ENCODE measurements around the gene NVL. TPM values are rescaled to one million over a fixed set of nuclear protein-coding genes. Genes with fewer than 3 reads are reported as not detected.

NVL gene
- total RNA-seq, 1 experiment from 2014 or later = 17.4 TPM

DNA sequence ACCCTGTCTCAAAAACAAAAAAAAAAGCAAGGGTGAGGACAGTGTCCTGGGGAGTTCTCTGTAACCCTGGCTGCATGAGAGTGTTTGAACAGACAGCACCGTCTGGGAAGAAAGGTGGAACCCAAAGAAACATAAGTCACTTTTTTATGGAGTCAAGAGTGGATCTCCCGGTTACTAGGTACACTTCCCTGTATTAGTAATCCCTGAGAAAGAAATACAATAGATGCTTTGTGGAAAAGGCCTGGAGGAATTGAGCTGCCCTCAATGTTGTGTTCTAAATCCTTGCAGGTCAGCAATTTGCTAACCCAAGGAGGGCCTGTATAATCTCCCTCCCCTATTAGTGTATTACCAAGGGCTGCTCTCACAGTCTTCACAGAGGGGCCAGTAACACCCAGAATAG lies 130.3 kb downstream of the NVL start:
- DNase-seq (ENCODE audit: low read depth) = peak; percentile 46

DNA sequence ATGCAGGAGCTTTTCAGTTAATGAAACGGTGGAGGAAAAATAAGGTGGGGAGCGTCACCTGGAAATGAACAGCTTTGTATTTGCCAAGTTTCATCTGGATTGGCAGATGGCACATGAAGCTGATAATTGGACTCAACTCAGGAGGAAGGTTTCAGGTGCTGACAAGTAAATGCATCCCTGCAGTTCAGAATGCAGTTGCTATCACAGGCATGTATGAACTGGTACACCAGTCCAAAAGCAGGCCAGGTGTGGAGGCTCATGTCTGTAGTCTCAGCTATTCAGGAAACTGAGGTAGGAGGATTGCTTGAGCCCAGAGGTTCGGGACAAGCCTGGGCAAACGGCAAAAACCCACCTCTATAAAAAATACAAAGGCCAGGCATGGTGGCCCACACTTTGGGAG lies 131.4 kb downstream of the NVL start:
- no peak for DNase-seq (ENCODE audit: low read depth)

DNA sequence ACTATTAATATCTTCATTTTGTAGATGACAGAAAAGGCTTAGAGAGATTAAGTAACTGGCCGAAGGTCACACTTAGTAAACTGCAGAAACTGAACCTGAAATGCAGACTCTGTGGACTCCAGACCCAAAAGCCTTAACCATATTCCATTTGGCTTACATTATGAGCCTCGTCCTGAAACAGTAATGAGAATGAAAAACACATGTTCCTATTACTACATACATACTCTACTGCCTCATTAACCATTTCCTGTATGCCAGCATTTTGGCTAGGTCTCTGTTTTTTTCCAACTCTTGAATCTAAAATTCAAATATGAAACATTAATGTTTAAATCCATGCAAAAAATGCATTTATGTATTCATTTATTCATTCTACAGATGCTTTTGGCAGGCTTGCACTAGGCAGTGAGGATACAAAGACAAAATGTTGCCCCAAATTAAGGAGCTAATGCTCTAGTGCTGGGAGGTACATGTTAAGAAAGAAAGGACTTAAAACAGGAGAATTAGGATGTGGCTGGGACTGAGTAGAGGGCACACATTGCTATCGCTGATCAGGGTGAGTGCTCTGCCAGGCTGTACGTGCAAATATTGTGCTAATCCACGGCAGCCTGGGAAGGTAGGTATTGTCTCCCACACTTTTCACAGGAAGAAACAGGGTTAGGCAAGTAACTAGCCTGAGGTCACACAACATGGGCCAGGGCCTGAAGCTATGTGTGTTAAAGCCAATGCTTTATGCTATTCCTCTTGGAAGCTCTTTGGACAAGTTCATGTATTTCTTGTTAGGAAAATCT lies 133.0 kb downstream of the NVL start:
- no peak for DNase-seq (ENCODE audit: low read depth)

DNA sequence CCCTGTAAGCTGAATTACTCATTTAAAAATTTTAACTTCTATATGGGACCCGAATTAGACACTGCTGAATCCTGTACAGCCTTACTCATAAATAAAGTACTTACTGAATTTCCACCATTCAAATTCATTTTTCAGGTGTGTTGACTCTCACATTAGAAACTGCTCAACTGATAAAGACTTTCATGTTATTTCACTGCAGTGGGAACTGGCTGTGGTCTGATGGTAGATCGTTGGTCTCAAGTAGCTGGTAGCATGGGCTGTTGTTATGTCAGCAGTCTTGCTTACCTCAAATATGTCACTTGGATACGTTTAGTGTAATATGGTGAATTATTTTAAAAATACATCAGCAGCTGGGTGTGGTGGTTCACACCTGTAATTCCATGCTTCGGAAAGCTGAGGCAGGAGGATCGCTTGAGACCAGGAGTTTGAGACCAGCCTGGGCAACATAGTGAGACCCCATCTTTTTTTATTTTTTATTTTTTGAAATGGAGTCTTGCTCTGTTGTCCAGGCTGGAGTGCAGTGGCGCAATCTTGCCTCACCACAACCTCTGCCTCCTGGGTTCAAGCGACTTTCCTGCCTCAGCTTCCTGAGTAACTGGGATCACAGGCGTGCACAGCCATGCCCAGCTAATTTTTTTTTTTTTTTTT lies 136.5 kb downstream of the NVL start:
- DNase-seq (ENCODE audit: low read depth) = no peak

DNA sequence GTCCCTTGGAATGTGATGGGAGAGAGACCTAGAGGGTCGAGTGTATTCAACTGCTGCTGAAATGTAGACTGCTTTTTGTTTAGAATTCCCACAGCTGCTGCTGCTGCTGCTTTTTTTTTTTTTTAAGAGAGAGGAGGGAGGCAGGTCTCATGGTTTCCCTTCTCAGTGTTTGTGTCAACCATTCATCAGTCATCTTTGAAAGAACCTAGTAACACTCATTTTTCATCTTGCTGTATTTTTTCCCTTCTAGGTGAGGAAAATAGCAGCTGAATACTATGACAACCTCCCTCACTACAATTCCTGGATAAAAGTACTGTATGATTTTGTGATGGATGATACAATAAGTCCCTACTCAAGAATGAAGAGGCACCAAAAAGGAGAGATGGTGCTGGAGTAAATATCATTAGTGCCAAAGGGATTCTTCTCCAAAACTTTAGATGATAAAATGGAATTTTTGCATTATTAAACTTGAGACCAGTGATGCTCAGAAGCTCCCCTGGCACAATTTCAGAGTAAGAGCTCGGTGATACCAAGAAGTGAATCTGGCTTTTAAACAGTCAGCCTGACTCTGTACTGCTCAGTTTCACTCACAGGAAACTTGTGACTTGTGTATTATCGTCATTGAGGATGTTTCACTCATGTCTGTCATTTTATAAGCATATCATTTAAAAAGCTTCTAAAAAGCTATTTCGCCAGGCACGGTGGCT lies 137.7 kb downstream of the NVL start:
- DNase-seq (ENCODE audit: low read depth) = no peak

DNA sequence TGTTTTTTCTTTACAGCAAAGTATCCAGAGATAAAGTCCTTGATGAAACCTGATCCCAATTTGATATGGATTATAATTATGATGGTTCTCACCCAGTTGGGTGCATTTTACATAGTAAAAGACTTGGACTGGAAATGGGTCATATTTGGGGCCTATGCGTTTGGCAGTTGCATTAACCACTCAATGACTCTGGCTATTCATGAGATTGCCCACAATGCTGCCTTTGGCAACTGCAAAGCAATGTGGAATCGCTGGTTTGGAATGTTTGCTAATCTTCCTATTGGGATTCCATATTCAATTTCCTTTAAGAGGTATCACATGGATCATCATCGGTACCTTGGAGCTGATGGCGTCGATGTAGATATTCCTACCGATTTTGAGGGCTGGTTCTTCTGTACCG lies 140.4 kb downstream of the NVL start:
- DNase-seq (ENCODE audit: low read depth) = no peak

DNA sequence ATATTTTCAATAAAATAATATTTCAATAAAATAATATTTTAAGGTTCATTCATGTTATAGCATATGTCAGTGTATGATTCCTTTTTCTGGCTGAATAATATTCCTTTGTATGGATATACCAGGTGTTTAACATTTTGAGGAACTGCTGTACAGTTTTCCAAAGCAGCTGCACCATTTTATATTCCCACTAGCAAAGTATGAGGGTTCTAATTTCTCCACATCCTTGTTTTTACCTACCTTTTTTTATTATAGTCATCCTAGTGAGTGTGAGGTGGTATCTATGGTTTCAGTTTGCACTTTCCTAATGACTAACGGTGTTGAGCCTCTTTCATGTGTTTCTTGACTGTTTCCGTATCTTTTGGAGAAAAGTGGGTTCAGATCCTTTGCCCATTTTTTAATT lies 141.7 kb downstream of the NVL start:
- DNase-seq (ENCODE audit: low read depth) = no peak

DNA sequence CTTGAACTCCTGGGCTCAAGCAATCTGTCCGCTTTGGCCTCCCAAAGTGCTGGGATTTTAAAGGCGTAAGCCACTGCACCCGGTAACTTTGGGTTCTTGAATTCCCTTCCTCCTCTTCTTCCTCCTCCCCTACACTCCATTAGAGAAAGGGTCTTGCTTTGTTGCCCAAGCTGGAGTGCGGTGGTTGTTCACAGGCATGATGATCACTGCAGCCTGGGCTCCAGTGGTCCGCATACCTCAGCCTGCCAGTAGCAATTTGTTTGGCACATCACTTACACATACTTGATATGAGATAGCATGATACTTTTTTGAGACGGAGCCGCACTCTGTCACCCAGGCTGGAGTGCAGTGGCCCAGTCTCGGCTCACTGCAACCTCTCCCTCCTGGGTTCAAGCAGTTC lies 144.8 kb downstream of the NVL start:
- no peak for DNase-seq (ENCODE audit: low read depth)

DNA sequence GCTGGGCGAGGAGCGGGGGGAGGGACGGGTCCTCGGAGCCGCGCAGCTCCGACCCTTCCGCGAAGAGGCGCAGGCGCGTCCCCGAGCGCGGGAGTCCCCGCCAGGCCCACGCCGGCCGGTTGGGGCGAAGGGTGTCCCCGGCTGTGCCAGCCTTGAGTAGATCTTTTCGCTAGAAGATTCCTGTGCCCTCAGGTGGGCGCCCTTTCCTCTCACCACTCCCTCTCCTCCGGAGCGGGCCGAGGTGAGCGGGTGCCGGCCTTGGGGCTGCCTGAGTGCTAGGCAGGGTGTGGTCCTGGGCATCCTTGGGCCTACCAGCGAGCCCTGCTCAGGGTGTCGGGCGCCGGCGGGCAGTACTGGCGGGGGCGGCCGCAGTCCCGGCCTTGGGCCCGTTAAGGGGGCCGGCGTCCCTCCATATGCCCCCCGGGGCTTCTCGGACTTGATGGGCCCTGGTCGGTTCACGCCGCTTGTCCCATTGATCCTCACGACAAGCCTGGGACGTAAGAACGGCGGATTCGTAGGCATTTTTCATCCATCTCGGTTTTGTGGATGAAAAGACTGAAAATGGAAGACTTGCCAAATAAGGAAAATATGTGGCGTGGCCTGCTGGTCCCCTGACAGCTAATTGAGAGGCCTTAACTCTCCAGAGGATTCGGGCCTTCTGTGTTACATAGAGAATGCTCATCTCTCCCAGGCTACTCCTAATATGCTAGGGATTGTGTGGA lies 146.2 kb downstream of the NVL start:
- DNase-seq (ENCODE audit: low read depth) = peak; percentile 68

DNA sequence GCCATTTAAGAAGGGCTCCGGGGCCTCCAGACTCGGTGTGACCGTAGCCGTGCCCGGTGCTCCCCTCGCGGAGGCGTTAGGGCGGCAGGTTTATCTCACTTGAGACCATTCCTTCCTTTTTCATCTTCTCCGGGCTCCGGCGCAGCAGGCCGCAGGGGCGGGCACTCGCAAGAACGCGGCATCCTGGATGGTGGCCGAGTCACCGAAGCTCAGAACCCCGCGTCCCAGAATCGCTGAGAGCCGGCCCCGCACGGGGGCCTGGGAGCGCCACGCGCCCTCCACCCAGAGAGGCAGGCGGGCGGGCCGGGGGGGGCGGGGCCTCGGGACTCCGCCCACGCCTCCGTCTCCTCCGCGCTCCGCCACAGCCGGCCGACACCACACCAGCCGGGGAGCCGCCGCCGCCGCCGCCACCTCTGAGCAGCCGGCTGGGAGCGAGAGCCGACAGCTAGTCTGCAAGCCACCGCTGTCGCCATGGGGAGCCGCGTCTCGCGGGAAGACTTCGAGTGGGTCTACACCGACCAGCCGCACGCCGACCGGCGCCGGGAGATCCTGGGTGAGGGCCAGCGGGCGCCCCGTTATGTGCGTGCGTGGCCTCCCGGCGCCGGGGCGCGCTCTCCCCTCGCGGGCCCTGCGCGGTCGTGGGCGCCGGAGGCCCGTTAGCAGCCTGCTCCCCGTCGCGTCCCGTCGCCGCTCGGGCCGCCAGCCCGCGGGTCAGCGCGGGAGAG lies 146.9 kb downstream of the NVL start, which contains the start of gene DEGS1:
TSS of gene DEGS1 (plus strand) at position 375 of the 725 bp plus-strand sequence. CDS start at position 472, 97 bp downstream.
- DNase-seq (ENCODE audit: low read depth) = peak; percentile 79

DNA sequence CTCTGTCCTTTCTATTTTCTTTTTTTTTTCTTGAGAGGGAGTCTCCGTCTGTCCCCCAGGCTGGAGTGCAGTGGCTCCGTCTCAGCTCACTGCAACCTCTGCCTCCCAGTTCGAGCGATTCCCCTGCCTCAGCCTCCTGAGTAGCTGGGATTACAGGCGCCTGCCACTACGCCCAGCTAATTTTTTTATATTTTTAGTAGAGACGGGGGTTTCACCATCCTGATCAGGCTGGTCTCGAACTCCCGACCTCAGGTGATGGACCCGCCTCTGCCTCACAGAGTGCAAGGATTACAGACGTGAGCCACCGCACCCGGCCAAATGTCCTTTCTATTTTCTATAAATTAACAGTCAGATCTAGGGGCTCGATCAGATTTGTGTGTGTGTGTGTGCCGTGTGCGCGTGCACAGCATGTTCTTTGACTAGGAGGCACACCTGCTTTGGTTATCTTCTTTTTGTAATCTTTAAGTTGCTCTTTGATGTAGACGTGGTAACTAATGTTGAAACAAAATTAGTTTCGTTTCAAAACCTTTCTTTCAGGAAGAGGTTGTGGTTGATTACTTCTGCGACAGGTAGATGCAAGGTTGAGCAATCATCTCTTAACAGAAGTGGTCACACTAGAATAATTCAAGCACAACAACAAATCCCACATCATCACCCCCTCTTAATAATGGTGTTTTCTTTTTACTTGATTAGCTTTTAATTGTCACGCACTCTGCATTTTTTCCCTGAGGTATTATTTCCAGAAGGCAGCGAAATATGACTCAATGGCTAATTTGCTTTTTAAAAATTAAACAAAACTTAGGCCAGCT lies 147.7 kb downstream of the NVL start:
- no peak for DNase-seq (ENCODE audit: low read depth)

DNA sequence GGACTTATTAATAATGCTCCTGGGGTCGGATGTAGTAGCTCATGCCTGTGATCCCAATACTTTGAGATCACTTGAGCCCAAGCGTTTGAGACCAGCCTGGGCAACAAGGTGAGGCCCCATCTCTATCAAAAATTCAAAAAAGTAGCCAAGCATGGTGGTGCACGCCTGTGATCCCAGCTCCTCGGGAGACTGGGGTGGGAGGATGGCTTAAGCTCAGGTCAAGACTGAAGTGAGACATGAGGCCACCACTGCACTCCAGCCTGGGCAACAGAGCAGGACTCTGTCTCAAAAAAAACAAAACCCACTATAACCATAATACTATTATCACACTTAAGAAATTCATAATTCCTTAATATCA lies 148.5 kb downstream of the NVL start:
- DNase-seq (ENCODE audit: low read depth) = no peak

DNA sequence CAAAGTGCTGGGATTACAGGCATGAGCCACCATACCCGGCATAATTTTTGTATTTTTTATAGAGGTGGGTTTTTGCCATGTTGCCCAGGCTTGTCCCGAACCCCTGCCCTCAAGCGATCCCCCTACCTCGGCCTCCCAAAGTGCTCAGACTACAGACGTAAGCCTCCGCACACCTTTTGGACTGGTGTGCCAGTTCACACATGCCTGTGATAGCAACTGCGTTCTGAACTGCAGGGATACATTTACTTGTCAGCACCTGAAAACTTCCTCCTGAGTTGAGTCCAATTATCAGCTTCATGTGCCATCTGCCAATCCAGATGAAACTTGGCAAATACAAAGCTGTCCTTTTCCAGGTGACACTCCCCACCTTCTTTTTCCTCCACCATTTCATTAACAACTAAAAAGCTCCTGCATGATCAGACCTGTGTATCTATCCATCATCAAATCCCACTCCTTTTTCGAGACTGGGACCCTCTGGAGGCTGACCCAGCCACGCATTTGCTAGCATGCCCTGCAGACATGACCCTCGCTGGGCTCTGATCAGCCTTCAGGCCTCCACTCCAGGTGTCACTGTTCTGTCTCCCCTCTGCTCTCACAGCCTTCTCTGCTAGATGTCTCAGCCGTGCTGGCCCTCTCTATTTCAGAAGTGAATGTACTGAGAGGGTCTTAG lies 149.1 kb downstream of the NVL start:
- no peak for DNase-seq (ENCODE audit: low read depth)

DNA sequence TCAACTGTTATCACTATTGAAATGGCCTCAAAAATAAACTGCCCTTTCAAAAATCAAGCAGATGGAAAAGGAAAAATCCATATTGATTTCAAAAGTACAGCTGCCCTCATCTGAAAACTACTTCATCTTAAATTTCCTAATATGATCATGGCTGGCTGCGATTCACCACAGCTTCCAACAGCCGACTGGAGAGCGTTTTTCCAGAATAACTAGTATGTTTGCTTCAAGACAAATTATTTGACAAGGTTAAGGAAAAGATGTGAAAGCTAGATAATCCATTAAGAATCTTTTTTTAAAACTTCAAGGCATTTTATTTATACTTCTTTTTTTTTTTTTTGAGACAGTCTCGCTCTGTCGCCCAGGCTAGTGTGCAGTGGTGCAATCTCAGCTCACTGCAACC lies 151.1 kb downstream of the NVL start:
- DNase-seq (ENCODE audit: low read depth) = no peak

DNA sequence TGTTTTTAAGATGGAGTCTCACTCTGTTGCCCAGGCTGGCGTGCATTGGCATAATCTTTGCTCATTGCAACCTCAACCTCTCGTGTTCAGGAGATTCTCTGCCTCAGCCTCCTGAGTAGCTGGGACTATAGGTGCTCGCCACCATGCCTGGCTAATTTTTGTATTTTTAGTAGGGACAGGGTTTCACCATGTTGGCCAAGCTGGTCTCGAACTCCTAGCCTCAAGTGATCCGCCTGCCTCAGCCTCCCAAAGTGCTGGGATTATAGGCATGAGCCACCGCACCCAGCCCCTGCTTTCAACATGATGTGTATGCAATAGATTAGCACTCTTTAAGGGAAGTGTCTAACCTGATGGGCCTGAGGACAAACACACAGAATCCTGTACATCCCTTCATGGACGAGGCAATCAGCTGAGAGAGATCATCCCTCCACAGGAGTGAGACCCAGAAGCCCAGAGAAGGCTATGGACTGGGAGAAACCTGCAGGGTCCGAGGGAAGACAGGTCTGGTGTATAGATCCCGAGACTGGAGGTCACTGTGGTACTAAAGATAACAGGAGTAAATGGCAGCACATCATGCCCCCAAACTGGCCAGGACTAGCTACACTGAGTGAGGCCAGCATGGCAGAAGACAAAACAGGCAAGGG lies 152.5 kb downstream of the NVL start:
- no peak for DNase-seq (ENCODE audit: low read depth)
